HepG2 (cell line): ENCODE data around the gene HTRA2. TPM values are rescaled to one million over a fixed set of nuclear protein-coding genes. Genes with fewer than 3 reads are reported as not detected.

Source experiments
- ATAC-seq: fragments of 200-7000 bp; cut with Tn5 transposase; 3 replicates; pipeline ENCODE4 v1.9.1; 2020; ENCODE audit warnings: mild to moderate bottlenecking, moderate library complexity
- BruUV-seq: library from RNA; stranded (reverse); fragments of 400-500 nt; replicated peaks from 2 replicates; lab custom pipeline; 2021; lab: Mats Ljungman, UMichigan
- CTCF ChIA-PET: fragments of 300-600 bp; formaldehyde crosslinking; extraction: SDS; loops from one replicate; lab custom pipeline; 2021; ENCODE audit warnings: low total read pairs, inconsistent platforms, low intra/inter-chr PET ratio; lab: Yijun Ruan, JAX
- POLR2A ChIA-PET: fragments of 350-600 bp; sonication (Branson Sonifier 250); formaldehyde crosslinking; loops from one replicate; lab custom pipeline; 2020; ENCODE audit warnings: antibody characterized with exemption, inconsistent platforms; lab: Yijun Ruan, JAX
- DNase-seq: peaks from one replicate; pipeline ENCODE4 v3.0.0-alpha.2; 2015; ENCODE audit warnings: low spot score
- FAIRE-seq: peaks from 3 replicates; lab custom pipeline; 2011; peaks lifted over from hg19 to GRCh38; lab: Jason Lieb, UNC
- H2AFZ ChIP-seq: one replicate; pipeline ENCODE4 v1.6.1; 2011; ENCODE audit warnings: low read length, inconsistent platforms
- H3K27ac ChIP-seq: fragments of 300-600 bp; 3 replicates; pipeline ENCODE4 v1.8.0; 2011; ENCODE audit warnings: mixed run types, mild to moderate bottlenecking, mixed read lengths, low read length, inconsistent platforms; ENCODE audit not compliant: insufficient read depth; ENCODE audit errors: extremely low read length
- H3K27me3 ChIP-seq, 2 experiments: fragments of 200-600 bp in 1 of 2; 2 replicates in 1 of 2; 3 replicates in 1 of 2; pipeline versions ENCODE4 v1.6.0 to v1.8.0; 2011; ENCODE audit warnings: low read length in 2 of 2, mild to moderate bottlenecking in 2 of 2, moderate library complexity in 2 of 2, inconsistent platforms in 1 of 2; ENCODE audit not compliant: insufficient read depth in 2 of 2, control insufficient read depth in 1 of 2
- H3K36me3 ChIP-seq, 2 experiments: fragments of 200-600 bp in 1 of 2; replicated peaks in 1 of 2; 2 replicates in 1 of 2; 3 replicates in 1 of 2; pipeline versions ENCODE4 v1.5.1 to v1.8.0; 2011; ENCODE audit warnings: low read length in 2 of 2, inconsistent platforms in 1 of 2; ENCODE audit not compliant: insufficient read depth in 2 of 2, control insufficient read depth in 1 of 2
- H3K4me1 ChIP-seq: 2 replicates; pipeline ENCODE4 v1.5.1; 2012; ENCODE audit warnings: low read length, inconsistent platforms; ENCODE audit not compliant: insufficient read depth
- H3K4me2 ChIP-seq: 2 replicates; pipeline ENCODE4 v1.6.0; 2011; ENCODE audit warnings: low read depth, low read length, inconsistent platforms
- H3K4me3 ChIP-seq, 3 experiments: fragments of 200-600 bp in 1 of 3; sonication (generic), shearing (Covaris generic) in 1 of 3; replicated peaks in 1 of 3; 2 replicates each; pipeline ENCODE4 v1.5.1; 2011 to 2016; ENCODE audit warnings: low read length in 3 of 3, inconsistent platforms in 2 of 3, low read depth in 2 of 3, mild to moderate bottlenecking in 2 of 3, control low read depth in 1 of 3, mixed read lengths in 1 of 3; ENCODE audit not compliant: insufficient read depth in 1 of 3
- H3K79me2 ChIP-seq: one replicate; pipeline ENCODE4 v1.6.1; 2011; ENCODE audit warnings: low read length, inconsistent platforms; ENCODE audit not compliant: insufficient read depth
- H3K9ac ChIP-seq: 2 replicates; pipeline ENCODE4 v1.6.0; 2011; ENCODE audit warnings: mild to moderate bottlenecking, low read depth, low read length, inconsistent platforms; ENCODE audit not compliant: insufficient read depth
- H3K9me3 ChIP-seq: 2 replicates; pipeline ENCODE4 v1.5.1; 2012; ENCODE audit warnings: mild to moderate bottlenecking, low read length
- H4K20me1 ChIP-seq: 2 replicates; pipeline ENCODE4 v1.6.0; 2011; ENCODE audit warnings: inconsistent platforms, mild to moderate bottlenecking, low read length, moderate library complexity; ENCODE audit not compliant: insufficient read depth
- AGO1 ChIP-seq: fragments of 200-400 bp; formaldehyde crosslinking; IDR thresholded peaks from 2 replicates; pipeline ENCODE4 v1.6.1; 2017; ENCODE audit warnings: mild to moderate bottlenecking, low read depth, low read length, moderate library complexity; ENCODE audit not compliant: poor library complexity, severe bottlenecking
- CREB3 ChIP-seq: sonication (generic); formaldehyde crosslinking; IDR thresholded peaks from 2 replicates; pipeline ENCODE4 v1.5.0; 2020; ENCODE audit warnings: missing genetic modification reagents
- EP300 ChIP-seq, 3 experiments: sonication (generic) in 1 of 3; formaldehyde crosslinking in 1 of 3; IDR thresholded peaks; 2 replicates each; pipeline versions ENCODE4 v1.5.1 to v1.6.1; 2011 to 2020; ENCODE audit warnings: low read depth in 2 of 3, low read length in 2 of 3, borderline replicate concordance in 1 of 3, improper control_type of control experiment in 1 of 3, mild to moderate bottlenecking in 1 of 3, missing genetic modification reagents in 1 of 3, moderate library complexity in 1 of 3
- HHEX ChIP-seq: IDR thresholded peaks from 2 replicates; pipeline ENCODE4 v1.6.1; 2016; ENCODE audit warnings: control low read depth
- RFX5 ChIP-seq: IDR thresholded peaks from 2 replicates; pipeline ENCODE4 v1.6.1; 2011; ENCODE audit warnings: low read depth, low read length, improper control_type of control experiment
- SETDB1 ChIP-seq: sonication (generic); formaldehyde crosslinking; IDR thresholded peaks from 2 replicates; pipeline ENCODE4 v1.5.1; 2020; ENCODE audit warnings: missing genetic modification reagents, mild to moderate bottlenecking, borderline replicate concordance
- SRF ChIP-seq: IDR thresholded peaks from 2 replicates; pipeline ENCODE4 v1.6.1; 2011; ENCODE audit warnings: mild to moderate bottlenecking, low read depth, low read length, moderate library complexity
- ZNF205 ChIP-seq: IDR thresholded peaks from 2 replicates; pipeline ENCODE4 v1.6.1; 2018; ENCODE audit warnings: missing biosample characterization, missing genetic modification reagents
- ZNF629 ChIP-seq: sonication (generic); formaldehyde crosslinking; conservative IDR thresholded peaks from 2 replicates; pipeline ENCODE4 v1.5.0; 2020; ENCODE audit warnings: missing genetic modification reagents
- ZNF792 ChIP-seq: IDR thresholded peaks from 2 replicates; pipeline ENCODE4 v1.6.1; 2016
- WGBS: methylation state at CpG from one replicate; pipeline ENCODE4 v1.1.6; 2017; ENCODE audit warnings: low lambda C conversion rate; 5-methylcytosine and 5-hydroxymethylcytosine counted together
- in situ Hi-C: cut with HindIII; loops from 2 replicates; pipeline ENCODE4 v1.10.0; 2017; ENCODE audit warnings: low pct_unique_long_range_greater_than_20kb; ENCODE audit not compliant: extremely low pct_ligation_motif_present
- intact Hi-C: fragments of 100-400 bp; cut with micrococcal nuclease; formaldehyde crosslinking; loops from one replicate; pipeline ENCODE4 v1.10.0; 2022; ENCODE audit not compliant: unreplicated experiment
- polyA plus RNA-seq, 8 experiments: library from polyadenylated mRNA; depleted of rRNA in 3 of 8; stranded (reverse) in 7 of 8; unstranded in 1 of 8; fragments of >200 nt; fragmentation: Illumina TruSeq in 4 of 8; extraction: Trizol in 4 of 8; gene quantifications; 2 replicates each; pipeline versions ENCODE4 v1.2.1 to v1.2.3, GENCODE V29; 2011 to 2016; ENCODE audit warnings: low read depth in 4 of 8, missing spikeins in 1 of 8, mixed read lengths in 1 of 8; ENCODE audit not compliant: insufficient read depth in 1 of 8
- total RNA-seq, 5 experiments: library from RNA; depleted of rRNA; stranded (reverse); fragments of >200 nt; fragmentation: Illumina TruSeq; extraction: Trizol; gene quantifications; 2 replicates each; pipeline ENCODE4 v1.2.3, GENCODE V29; 2016; ENCODE audit warnings: low read depth in 1 of 5
- TF ChIP-seq, protein P1 (sequence below), 2 experiments: sonication (generic) in 1 of 2; formaldehyde crosslinking in 1 of 2; IDR thresholded peaks; 2 replicates each; pipeline versions ENCODE4 v1.4.0 to v1.6.1; 2016 to 2020; ENCODE audit warnings: borderline replicate concordance in 1 of 2, low read depth in 1 of 2, mild to moderate bottlenecking in 1 of 2, missing genetic modification reagents in 1 of 2
- TF ChIP-seq, protein P2 (sequence below): sonication (generic); formaldehyde crosslinking; IDR thresholded peaks from 2 replicates; pipeline ENCODE4 v1.4.0; 2020; ENCODE audit warnings: mild to moderate bottlenecking, missing genetic modification reagents

HTRA2 gene
- total and polyA plus RNA-seq, 2 of the 13 experiments (the other 11 are each of a cell fraction or from before 2014, with no cell fraction given) = 47.7 to 50.3 TPM

DNA sequence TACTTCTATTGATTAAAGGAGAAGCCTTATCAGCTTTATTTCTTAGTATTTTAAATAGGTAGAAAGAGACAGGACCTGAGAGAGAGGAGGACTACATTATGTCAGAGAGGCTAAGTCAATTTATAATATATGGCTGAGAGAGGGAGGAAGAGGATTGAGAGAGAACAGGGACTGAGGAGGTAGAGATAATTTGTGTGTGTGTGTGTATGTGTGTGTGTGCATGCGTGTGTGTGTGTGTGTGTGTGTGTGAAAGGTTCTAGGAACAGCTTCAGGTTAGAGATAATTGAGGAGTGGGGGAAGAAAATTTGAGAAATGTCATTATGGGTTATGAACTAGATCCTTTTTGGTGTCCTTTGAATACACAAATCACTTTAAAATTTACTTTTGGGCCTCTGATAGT lies 40.0 kb downstream of the HTRA2 start (continued):
- TF ChIP-seq, protein P1, sequence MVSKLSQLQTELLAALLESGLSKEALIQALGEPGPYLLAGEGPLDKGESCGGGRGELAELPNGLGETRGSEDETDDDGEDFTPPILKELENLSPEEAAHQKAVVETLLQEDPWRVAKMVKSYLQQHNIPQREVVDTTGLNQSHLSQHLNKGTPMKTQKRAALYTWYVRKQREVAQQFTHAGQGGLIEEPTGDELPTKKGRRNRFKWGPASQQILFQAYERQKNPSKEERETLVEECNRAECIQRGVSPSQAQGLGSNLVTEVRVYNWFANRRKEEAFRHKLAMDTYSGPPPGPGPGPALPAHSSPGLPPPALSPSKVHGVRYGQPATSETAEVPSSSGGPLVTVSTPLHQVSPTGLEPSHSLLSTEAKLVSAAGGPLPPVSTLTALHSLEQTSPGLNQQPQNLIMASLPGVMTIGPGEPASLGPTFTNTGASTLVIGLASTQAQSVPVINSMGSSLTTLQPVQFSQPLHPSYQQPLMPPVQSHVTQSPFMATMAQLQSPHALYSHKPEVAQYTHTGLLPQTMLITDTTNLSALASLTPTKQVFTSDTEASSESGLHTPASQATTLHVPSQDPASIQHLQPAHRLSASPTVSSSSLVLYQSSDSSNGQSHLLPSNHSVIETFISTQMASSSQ (IDR thresholded peaks at IDR 0.05; ENCODE audit: low read depth) = no peak
- TF ChIP-seq, protein P1 (CRISPR knock-in tag; IDR thresholded peaks at IDR 0.05; ENCODE audit: borderline replicate concordance) = no peak
- TF ChIP-seq HHEX = no peak
- no peak for TF ChIP-seq EP300 (IDR thresholded peaks at IDR 0.05; ENCODE audit: low read depth in 2 of 2, low read length in 2 of 2)
- no peak for TF ChIP-seq EP300 (CRISPR knock-in tag; IDR thresholded peaks at IDR 0.05; ENCODE audit: borderline replicate concordance)
- TF ChIP-seq ZNF205 (CRISPR knock-in tag) = no peak
- TF ChIP-seq SRF = no peak
- no peak for TF ChIP-seq ZNF792 (CRISPR knock-in tag)

DNA sequence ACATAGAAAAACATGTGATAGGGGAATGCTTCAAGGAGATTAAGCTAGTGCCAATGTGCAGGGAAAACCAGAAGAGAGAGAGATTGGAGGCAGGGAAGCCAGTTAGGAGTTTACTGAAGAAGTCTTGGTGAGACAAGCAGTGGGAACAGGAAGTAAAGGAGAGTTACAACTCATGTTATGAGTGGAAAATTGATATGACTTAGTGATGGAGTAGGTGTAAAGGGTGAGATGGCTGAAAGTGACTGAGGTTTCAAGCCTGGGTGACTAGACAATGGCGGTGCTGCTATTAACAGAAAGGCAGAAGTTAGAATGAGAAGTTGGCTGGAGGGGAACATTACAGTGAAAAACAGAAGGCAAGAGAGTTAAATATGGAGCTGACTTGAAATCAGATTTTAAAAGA lies 41.3 kb downstream of the HTRA2 start:
- no peak for DNase-seq
- peaks cover 0 to 40% of the 10 kb centered on the region in 2 experiments; a peak in 4 of 5 replicates for H3K27me3 ChIP-seq
- H3K36me3 ChIP-seq = no peaks in the 10 kb centered on the region
- 34% methylated on average over 1 of the region's 1 CpG for WGBS
- intact Hi-C loops (no loop called here), in situ Hi-C loops (no loop called here)
- ATAC-seq = no peak
- FAIRE-seq = no peak
- no peaks in the 10 kb centered on the region for H3K79me2 ChIP-seq
- BruUV-seq = no TSS peak
- no peaks in the 10 kb centered on the region for H3K9me3 ChIP-seq
- CTCF ChIA-PET = no interaction called here
- no peak for TF ChIP-seq SETDB1
- TF ChIP-seq, protein P2, sequence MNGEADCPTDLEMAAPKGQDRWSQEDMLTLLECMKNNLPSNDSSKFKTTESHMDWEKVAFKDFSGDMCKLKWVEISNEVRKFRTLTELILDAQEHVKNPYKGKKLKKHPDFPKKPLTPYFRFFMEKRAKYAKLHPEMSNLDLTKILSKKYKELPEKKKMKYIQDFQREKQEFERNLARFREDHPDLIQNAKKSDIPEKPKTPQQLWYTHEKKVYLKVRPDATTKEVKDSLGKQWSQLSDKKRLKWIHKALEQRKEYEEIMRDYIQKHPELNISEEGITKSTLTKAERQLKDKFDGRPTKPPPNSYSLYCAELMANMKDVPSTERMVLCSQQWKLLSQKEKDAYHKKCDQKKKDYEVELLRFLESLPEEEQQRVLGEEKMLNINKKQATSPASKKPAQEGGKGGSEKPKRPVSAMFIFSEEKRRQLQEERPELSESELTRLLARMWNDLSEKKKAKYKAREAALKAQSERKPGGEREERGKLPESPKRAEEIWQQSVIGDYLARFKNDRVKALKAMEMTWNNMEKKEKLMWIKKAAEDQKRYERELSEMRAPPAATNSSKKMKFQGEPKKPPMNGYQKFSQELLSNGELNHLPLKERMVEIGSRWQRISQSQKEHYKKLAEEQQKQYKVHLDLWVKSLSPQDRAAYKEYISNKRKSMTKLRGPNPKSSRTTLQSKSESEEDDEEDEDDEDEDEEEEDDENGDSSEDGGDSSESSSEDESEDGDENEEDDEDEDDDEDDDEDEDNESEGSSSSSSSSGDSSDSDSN (CRISPR knock-in tag) = no peak
- TF ChIP-seq CREB3 (CRISPR knock-in tag) = no peak
- TF ChIP-seq RFX5 = no peak
- no peak for TF ChIP-seq AGO1
- TF ChIP-seq SRF = no peak
- no peak for TF ChIP-seq ZNF629
- H3K9ac ChIP-seq = no peak overlapping the region
- H3K4me2 ChIP-seq = no peak overlapping the region
- H3K4me3 ChIP-seq = no peak overlapping the region
- H4K20me1 ChIP-seq = no peaks in the 10 kb centered on the region
- POLR2A ChIA-PET = no interaction called here
- H2AFZ ChIP-seq = no peak overlapping the region
- H3K27ac ChIP-seq = no peak overlapping the region
- H3K4me1 ChIP-seq = peaks cover 12% of the 10 kb centered on the region
